PC-3 (cell line): ENCODE data around the gene AHNAK2.

ENCODE experiments used
- CTCF ChIP-seq: fragments of 300-600 bp; sonication (generic); conservative IDR thresholded peaks from 2 replicates; pipeline ENCODE4 v1.5.1; 2017; ENCODE audit warnings: antibody characterized with exemption, low read depth, mild to moderate bottlenecking, low read length
- EZH2 ChIP-seq: fragments of 300-600 bp; sonication (generic); IDR thresholded peaks from one replicate; pipeline ENCODE4 v1.6.1; 2017; ENCODE audit warnings: antibody characterized with exemption, mild to moderate bottlenecking, low read length; ENCODE audit not compliant: unreplicated experiment

GRCh38 chr14:104889375-104889757 is 88.8 kb downstream of the AHNAK2 start:
- TF ChIP-seq CTCF (no peak), EZH2 (no peak)
